NCI-H2171 treated with DMSO at 0.1 percent for 48 hours (cell line): Measurements from ENCODE around the gene TNNC1.

Source experiments
- DNase-seq: peaks from one replicate; lab custom pipeline; 2025; lab: John Stamatoyannopoulos, UW

Gene TNNC1

DNA sequence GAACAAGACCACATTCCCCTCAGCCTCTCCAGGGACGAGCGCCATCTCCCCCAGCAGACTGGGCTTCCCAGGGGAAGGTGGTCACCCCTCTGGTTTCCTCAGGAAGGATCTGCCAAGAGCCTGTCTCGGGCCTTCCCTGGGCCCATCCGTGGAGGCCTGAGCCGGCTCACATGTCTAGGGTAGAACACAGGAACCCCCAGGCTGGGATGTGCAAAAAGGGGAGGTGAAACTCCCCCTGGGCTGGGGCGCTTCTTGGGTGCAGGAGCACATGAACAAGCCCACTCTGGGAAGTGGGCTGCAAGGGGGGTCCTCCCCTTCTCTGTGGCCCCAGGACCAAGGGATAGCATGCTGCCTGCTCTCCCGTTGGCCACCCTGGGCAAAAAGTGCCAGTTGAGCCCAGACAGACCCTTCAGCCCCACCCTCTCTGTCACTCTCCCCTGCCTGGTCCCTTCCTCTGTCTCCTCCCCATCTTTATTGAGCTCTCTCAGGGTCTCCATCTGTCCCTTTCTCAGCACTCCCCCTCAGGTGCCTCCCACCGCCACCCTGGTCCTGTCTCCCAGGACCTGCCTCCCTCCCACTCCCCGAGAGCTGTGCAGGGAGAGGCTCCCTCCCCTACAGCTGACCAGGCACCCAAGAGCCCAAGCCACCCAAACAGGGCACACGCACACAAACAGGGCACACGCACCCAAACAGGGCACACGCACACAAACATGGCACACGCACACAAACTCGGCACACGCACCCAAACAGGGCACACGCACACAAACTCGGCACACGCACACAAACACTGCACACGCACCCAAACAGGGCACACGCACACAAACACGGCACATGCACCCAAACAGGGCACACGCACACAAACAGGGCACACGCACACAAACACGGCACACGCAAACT lies 9.8 kb downstream of the TNNC1 start:
- DNase-seq, result no peak

DNA sequence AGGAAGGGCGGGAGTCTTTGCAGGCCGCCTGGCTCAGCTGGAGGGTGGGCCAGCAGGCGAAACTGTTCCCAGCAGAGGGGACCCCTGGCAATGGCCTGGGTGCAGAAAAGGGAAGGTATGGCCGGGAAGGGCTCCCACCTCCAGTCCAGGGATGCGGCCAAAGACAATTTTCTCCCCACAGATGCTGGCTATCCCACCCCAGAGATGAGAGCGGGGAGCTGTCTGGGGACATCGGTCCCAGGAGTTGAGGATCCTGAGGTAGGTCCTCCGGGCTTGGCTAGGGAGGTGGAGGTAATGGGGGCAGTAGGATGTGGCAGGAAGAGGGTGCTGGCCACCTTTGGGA lies 10.6 kb downstream of the TNNC1 start:
- DNase-seq, result no peak

DNA sequence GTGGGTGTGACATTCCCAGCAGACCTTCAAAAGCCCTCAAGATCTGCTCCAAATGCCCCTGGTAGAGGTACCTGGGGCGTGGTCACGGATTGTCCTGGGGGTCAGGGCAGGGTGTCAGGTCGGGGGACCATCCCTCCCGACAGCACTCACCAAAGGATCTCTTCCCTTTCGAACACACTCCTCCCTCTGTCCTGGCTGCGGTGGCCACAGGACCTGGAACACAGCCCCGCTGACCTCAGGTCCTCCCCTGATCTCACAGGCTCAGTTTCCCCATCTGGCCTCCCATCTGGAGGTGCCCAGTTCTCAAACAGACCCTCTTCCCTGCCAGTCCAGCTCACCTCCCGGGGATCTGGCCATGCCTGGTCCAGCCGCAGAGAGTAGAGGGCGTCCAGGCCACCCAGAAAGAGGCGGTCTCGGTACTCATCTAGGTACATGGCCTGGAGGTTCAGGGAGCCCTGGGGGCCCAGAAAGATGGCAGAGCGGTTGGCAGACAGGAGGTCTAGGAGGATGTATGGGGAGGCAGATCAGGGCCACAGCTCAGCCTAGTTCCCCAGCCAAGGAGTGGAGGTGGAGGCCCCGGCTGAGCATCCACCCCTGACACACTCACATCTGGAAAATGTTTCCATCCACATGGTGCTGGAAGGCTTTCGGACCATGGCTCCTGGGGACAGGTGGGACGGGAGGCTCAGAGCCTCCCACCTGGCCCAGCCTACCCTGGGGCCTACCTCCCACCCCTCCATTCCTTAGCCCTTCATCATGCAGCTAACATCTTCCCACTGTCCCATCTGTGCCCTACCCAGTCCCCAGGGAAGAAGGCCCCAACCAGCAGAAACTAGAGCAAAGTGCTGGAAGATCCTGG lies 11.2 kb downstream of the TNNC1 start:
- no peak for DNase-seq

DNA sequence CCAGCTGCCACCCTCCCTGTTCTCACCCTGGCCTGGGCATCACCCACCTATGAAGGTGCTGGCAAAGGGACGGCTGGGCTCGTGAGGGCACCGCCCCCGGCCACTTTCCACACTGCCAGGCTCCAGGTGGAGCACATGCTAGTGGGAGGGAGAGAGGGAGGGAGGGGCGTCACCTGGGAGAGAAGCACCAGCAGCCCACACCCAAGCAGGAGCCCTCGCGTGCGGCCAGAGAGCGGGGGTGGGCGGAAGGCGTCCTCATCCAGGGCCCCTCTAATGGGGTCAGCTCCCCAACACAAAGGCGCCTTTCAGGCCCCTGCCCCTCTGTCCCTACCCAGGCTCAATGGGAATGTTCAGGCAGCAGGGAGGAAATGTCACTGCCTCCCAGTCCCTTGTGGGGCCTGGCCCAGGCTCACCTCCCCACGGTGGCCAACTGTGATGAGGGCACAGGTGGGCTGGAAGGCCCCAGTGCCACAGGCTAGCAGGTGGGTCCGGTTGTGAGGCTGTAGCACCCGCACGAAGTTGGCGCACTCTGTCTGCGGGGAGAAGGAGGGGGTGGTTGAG lies 12.0 kb downstream of the TNNC1 start:
- DNase-seq, result no peak

DNA sequence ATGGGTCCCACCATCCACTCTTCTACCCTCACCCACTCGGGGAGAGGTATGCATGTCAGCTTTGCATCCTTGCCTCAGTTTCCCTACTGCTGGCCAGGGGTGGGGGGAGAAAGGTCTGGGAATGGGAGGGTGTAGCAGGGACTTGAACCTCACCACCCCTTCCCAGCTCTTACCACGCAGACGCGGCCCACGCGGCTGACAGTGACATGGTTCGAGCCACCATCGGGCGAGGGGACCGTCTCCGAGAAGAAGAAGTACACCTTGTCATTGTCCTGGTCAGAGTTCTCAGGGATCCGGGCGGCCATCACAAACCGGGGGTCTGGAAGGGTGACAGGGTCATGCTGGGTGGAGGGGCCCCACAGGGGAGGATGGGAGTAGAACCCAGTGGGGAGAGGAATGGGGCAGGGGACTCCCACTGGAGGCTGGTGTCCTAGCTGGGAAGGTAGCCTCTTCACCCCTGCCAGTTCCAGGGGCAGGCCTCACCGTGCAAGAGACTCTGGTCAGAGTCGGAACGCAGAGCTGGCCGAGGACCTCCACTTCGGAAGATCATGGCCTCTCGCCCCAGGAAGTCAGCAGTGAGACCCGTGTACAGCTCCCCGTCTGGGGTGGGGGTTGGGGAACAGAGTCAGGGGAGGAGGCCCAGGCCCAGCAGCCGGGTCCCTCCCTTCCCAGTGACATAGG lies 12.6 kb downstream of the TNNC1 start:
- no peak for DNase-seq

DNA sequence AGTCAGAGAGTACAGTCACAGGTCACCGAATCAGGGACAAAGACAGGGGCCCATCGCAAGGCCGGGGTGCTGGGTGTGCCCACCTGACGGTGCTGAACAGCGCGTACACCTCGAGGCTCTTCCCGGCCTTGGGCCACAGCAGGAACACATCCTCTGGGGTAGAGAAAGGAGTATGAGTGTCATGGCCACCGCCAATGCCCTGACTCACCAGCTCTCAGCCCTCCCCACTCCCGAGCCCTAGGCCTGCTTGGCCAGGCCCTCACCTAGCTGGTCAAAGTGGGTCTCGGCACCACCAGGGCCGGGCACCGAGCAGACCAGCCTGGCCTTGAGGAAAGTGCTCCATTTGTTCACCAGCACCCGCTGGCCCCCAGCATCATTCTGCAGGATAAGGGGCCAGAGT lies 13.2 kb downstream of the TNNC1 start:
- DNase-seq, result no peak

DNA sequence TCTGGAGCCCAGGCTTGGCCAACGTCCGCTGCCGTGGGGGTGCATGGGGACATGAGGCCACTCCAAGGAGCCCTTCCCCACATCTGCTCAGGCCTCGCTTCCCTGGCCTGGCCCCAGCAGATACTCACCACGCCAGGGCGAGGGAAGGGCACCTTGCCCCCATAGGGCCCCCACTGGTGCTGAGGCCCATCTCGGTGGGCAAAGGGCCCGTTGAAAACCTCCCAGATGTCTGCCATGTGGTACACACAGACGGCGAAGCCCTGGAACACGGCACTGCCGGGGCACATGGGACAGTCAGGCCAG lies 13.6 kb downstream of the TNNC1 start:
- no peak for DNase-seq

DNA sequence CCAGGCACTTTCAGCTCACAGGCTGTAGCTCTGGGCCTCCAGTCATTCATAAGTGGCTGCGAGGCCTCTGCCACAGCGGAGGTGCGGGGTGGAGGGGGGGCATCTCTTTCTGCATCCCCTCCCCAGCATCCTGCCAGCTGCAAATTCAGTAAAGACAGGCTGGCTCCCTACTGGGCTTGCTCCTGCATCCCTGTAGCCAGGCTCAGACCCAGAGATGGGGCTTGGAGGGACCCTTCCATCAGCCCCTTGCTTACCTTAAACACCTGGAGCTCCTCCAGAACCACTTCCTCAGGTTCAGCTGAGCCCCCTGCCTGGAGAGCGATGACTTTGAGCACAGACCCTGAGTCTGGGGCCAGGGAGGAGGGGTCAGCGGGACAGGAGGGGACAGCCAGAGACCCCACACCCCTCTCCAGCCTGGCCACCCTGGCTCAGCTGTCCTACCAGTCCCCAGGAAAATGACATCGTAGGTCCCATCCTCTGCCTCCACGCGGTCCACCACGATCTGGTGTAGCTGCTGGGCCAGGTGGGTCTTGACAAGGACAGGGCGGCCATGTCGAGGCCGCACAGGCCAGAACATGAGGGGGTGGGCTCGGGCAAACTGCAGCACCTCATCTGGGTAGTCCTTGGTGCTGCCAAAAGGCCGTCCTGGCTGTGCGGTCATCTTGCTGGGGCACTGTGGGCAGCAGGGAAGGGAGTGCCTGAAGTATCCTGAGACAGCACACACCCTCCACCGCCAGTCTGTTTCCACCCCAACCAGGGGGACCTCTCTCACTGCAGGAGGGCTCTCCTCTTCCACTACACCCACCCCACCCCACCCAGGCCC lies 14.2 kb downstream of the TNNC1 start:
- no peak for DNase-seq

DNA sequence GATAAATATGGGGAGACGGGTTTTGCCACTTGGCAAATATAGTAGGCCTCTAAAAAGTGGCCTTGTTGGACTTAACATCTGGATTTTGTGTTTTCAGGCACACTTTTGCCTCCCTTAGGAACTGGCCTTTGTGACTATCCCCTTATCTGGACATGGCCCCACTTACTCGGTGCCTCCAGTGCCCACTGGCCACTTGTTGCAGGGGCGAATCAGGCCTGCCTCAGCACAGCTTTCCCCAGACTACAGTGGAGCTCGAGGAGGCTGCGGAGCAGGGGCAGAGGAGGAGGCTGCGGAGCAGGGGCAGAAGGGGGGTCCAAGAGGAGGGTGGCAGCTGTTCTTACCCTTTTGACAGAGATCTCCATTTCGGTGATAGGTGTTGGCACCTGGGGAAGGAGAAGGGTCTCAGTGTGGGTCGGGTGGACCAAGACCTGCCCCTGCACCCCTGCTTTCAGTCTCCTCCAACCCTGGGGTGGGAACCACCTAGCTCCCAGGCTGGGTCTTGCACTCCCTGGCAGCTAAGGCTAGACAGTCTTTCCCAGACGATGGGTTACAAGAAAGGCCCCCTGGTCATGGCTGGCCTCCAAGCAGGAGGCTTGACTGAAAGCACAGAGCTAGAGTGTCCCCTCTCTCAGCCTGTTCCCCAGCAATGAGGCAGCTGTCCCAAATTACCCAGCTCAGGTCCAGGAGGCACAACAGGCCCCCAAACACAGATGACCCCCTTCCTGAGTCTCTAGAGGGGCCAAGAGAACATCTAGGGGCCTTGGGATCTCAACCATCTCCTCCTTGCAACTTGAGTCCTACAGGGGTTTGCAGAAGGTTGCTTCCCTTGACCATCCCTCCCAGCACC lies 15.0 kb downstream of the TNNC1 start:
- no peak for DNase-seq

DNA sequence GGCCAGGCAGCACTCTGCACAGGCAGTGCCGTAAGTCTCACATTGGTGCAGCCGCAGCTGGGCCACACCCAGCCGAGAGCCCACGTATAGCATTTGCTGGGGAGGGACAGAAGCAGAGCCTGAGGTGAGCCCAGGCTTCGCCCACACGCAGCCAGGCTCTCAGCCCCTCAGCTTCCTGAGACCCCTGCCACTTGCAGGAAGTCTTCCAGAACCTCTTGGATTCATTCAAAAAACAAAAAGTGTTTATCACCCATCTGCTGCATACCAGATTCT lies 15.8 kb downstream of the TNNC1 start:
- no peak for DNase-seq

DNA sequence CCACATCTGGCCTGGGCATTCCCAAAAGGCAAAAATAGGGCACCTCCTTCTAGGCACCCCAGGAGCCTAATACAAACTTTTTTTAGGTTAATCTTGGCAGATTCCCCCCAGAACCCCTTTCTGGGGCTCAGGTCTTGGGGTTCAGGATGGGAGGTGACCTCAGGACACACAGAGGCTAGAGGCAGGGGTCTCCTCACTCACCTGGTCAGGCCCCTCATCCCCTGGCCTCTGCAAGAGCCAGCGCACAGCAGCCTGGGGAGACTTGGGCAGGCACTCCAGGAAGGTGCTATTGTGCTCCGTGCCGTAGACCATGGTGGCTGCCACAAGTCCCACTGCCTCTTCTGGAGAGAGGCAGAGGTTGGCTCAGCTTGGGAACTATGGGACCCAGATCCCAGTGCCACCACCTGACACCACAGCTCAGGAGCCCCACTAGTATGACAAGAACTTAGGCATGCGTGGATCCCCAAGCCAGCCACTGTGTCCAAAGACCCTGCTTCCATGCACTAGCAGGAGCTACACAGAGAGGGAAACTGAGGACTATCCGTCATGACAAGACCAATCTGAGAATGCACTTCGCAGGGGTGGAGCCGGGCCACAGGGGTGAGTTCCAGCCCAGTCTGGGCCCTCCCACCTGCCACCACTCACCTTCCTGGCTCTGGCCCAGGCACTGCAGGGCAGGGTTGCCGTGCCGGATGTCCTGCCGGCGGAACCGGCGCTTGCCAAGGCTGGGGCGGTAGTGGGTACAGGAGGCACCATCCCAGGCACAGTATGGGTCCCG lies 16.3 kb downstream of the TNNC1 start:
- DNase-seq, result no peak

DNA sequence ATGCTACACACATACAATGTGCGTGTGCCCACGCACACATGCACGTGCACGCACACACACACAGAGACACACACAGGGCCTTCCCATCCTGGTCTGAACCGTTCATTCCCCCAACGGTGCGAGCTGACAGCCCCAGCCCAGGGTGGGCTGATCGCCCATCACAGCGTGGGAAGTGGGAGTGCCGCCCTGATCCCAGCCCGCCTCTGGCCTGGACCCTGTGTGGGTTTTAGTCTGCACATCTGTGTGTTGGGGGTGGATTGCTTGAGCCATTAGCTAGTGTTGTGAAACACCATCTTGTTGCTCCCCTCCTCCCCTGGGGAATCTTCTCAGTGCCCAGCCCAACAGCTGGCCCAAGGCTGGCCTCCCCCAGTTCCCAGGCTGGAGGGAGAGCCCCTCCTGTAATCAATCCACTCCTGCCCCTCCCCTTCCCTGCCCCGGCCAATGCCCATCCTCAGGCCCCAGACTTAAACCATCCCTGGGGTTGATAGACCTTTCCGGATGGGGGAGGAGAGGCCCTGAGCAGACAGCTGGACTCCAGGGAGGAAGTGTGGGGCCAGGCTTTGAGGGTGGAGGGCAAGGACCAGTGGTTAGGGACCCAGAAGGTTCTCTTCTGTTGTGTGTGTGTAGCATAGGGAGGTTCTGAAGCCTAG lies 17.2 kb downstream of the TNNC1 start:
- DNase-seq, result no peak

DNA sequence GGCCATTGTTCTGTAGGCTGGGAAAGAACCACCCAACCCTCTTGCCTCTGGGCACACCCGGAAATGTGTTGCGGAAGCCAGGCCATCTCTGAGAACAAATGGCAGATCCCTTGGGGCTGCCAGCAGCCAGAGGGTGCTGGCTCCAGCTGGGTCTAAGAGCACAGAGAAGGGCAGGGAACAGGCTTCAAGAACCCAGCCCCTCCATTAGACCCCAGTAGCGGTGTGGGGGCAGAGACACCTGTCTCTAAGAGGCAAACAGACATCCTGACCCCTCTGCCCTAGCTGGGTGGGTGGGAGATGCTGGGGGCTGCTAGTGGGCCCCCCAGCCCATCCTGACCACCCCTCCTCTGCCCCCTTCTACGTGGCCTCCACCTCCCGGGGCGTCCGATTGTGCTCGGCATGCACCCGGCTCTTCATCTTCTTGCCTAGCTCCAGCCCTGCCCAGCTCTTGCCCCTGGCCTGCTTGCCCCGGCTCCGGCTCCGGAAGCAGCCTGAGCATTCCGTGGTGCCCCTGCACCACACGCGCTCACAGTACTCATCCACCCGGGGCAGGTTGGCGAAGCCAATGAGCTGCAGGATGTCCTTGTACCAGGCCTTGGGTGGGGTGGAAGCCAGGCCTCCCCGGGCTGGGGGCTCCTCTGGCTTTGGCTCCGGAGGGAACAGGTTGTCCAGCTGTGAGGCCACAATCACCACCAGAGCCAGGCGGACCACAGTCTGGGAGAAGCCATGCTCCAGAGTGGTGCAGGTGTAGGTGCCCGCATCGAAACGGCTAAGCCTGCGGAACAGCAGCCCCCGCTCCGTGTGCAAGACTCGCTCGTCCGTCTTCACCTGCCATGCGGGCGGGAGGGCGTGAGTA lies 18.4 kb downstream of the TNNC1 start:
- no peak for DNase-seq

DNA sequence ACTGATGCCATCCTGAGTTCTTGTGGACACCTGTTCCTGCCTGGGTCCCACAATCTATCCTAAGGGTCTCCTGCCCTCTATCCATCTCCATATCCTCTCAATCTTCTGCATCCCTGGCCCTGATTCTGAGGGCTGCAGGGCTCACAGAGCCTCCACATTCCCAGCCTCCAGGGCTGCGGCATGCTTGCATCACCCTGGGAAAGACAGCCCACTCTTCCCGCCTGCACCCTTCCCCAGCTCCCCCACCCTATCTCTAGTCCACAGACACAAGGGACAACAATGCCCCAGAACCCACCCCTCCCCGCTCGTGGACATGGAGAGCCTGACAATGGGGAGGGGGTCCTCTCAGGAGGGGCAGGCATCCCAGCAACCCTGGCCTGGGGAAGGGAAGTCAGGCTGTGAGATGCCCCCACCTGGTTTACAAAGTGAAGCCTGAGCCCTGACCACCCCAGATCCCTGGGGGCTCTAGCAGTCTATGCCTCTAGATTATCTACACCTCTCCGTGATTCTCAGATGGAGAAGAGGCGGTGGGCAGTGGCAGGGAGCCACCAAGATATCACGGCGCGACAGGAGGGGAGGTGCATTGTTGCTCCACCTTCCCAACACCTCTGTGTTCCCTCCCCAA lies 19.2 kb downstream of the TNNC1 start:
- DNase-seq, result no peak

DNA sequence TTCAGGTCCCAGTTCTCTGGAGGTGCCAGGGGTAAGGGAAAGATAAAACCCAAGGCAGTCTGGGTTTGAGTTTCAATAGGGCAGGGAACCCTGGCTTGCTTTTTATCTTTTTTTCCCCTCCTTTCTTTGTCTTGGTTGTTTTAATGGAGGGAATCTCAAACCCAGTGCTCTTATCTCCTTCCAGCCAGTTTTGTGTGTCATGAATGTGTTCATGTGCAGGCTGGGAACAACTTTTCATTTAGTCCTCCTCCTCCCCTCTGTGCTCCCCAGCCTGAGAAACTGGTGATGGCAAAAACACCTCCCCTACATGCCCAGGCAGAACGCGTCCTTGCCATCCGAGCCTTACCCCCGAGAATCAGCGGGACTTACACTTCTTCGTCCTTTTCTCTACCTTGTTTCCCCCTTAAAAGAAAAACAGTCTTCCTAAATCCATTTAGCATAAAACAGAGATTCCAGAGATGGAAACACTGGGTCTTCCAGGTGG lies 19.8 kb downstream of the TNNC1 start:
- no peak for DNase-seq

DNA sequence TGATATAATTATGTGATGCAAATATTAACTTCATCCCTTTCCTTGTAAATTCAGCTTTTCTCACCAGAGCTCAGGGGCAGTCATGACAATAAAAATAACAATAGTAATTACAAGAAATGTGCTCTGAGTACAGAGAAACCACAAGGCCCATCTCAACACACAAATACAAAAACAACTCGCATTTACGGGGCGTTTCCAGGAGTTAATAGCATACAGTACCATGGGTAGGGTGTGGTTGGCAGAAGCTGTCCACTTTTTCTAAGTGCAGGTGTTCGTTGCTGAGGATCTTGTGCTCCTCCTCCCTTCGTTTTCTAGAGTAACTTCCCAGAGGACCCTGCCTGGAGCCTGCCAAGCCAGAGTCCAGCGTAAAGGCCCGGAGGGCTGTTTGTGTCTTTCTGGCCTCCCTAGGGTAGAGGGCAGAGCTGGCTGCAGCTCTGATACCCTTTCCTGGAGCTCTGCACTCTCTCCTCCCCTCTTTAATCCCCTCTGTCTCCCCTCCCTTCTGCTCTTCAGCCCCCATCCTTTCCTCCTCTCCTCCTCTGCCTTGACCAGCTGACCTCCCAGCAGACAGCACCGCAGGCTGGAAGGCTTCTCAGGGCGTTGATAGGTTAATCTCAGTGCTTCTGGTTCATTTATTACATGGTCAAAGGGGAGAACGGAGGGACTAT lies 20.4 kb downstream of the TNNC1 start:
- DNase-seq, result no peak

DNA sequence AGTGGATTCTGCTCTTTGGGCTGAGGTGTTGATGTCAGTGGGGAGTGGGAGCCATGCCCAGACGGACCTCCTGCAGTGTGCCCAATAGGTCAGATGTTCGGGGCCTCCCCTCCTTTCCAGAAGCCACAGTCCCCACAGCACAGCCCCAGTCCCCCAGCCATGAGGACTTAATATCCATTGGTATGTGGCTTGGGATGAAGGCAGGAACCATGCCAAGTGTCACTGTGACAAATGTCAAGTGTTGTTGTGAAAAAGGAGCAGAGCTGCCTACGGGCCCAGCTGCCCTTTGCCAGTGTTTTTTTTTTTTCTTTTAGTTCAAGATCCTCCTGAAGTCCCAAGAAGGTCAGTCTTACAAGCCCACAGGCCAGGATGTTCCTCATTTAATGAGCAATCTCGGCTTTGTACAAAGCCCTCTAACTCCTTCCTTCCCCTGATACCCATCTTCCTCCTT lies 21.1 kb downstream of the TNNC1 start:
- no peak for DNase-seq
